Measurements from ENCODE around the gene C2CD4D. TPM values are rescaled to one million over a fixed set of nuclear protein-coding genes. Genes with fewer than 3 reads are reported as not detected.
"Not testable (repeated sequence)": the region's sequence is repeated elsewhere in the genome, so short reads cannot be mapped to it uniquely, and the experiment has no call there.

C2CD4D gene
- not detected for total RNA-seq

GRCh38 chr1:151839457-151840403 lies at the start of gene C2CD4D:
Gene C2CD4D (minus strand): TSS chr1:151839820. CDS start chr1:151838989, 831 bp downstream.
- H3K36me3 ChIP-seq = no peaks in the 10 kb centered on the region
- H3K27me3 ChIP-seq = no peaks in the 10 kb centered on the region
- TF ChIP-seq POLR2AphosphoS5 (IDR thresholded peaks at IDR 0.05; ENCODE audit: insufficient read depth in 1 of 2, low read depth in 1 of 2) (peak in 1 of 2 donors; percentile 65), CTCF (IDR thresholded peaks at IDR 0.05) (no peak), POLR2A (IDR thresholded peaks at IDR 0.05) (no peak)
- H3K9me3 ChIP-seq = no peaks in the 10 kb centered on the region
- H3K27ac ChIP-seq = peak within 1 kb of the TSS; percentile 39
- no peak for DNase-seq (ENCODE audit: extremely low spot score in 2 of 2)
- peaks cover 26% of the 10 kb centered on the region for H3K4me1 ChIP-seq
- intact Hi-C loops (cut with DNase I) = no loop called here
- H3K4me3 ChIP-seq = peak within 1 kb of the TSS; percentile 34 to 51

- H3K27me3 ChIP-seq = no peaks in the 10 kb centered on the region
- H3K27ac ChIP-seq = no peak overlapping the region
- intact Hi-C loops (cut with DNase I) = no loop called here
- H3K4me3 ChIP-seq = no peak overlapping the region
- no peaks in the 10 kb centered on the region for H3K9me3 ChIP-seq
- no peaks in the 10 kb centered on the region for H3K4me1 ChIP-seq
- H3K36me3 ChIP-seq = peaks cover 0 to 6% of the 10 kb centered on the region in 2 donors
- TF ChIP-seq POLR2A (IDR thresholded peaks at IDR 0.05) (no peak), CTCF (IDR thresholded peaks at IDR 0.05) (peak in 1 of 3 experiments; percentile 21), POLR2AphosphoS5 (IDR thresholded peaks at IDR 0.05; ENCODE audit: insufficient read depth in 1 of 2, low read depth in 1 of 2) (no peak)
- DNase-seq (ENCODE audit: extremely low spot score in 2 of 2) = no peak
These were observed 49.5 kb upstream of the C2CD4D start for GRCh38 chr1:151888972-151889570.

GRCh38 chr1:151887028-151887427 lies 47.4 kb upstream of the C2CD4D start:
- intact Hi-C loops (cut with DNase I) = no loop called here
- Histone ChIP-seq H3K27ac (no peak overlapping the region), H3K4me1 (no peaks in the 10 kb centered on the region), H3K36me3 (peaks cover 0 to 6% of the 10 kb centered on the region in 2 donors), H3K9me3 (no peaks in the 10 kb centered on the region), H3K4me3 (no peak overlapping the region), H3K27me3 (no peaks in the 10 kb centered on the region)
- DNase-seq (ENCODE audit: extremely low spot score in 2 of 2) = no peak
- TF ChIP-seq CTCF (IDR thresholded peaks at IDR 0.05) (no peak), POLR2AphosphoS5 (IDR thresholded peaks at IDR 0.05; ENCODE audit: insufficient read depth in 1 of 2, low read depth in 1 of 2) (peak in 1 of 2 donors; percentile 48)

- no peaks in the 10 kb centered on the region for H3K4me1 ChIP-seq
- TF ChIP-seq CTCF (IDR thresholded peaks at IDR 0.05) (no peak), POLR2A (IDR thresholded peaks at IDR 0.05) (no peak), POLR2AphosphoS5 (IDR thresholded peaks at IDR 0.05; ENCODE audit: insufficient read depth in 1 of 2, low read depth in 1 of 2) (peak in 1 of 2 donors; percentile 73)
- intact Hi-C loops (cut with DNase I) = no loop called here
- H3K27ac ChIP-seq = no peak overlapping the region
- DNase-seq (ENCODE audit: extremely low spot score in 2 of 2) = no peak
- H3K4me3 ChIP-seq = no peak overlapping the region
- no peaks in the 10 kb centered on the region for H3K27me3 ChIP-seq
- H3K9me3 ChIP-seq = no peaks in the 10 kb centered on the region
- peaks cover 0 to 6% of the 10 kb centered on the region in 2 donors for H3K36me3 ChIP-seq
These were observed 45.9 kb upstream of the C2CD4D start for GRCh38 chr1:151885479-151885878.

- H3K9me3 ChIP-seq, H3K4me3 ChIP-seq, H3K27ac ChIP-seq: not testable (repeated sequence)
These were observed 45.3 kb upstream of the C2CD4D start for GRCh38 chr1:151884879-151885278.

GRCh38 chr1:151884445-151884844 lies 44.8 kb upstream of the C2CD4D start:
- intact Hi-C loops (cut with DNase I); H3K27me3 ChIP-seq; H3K27ac ChIP-seq; H3K4me1 ChIP-seq; H3K9me3 ChIP-seq; H3K4me3 ChIP-seq; DNase-seq (ENCODE audit: extremely low spot score in 2 of 2); H3K36me3 ChIP-seq: not testable (repeated sequence)

More at GRCh38 chr1:151884879-151885278, 45.3 kb upstream of the C2CD4D start:
- DNase-seq (ENCODE audit: extremely low spot score in 2 of 2); intact Hi-C loops (cut with DNase I); H3K36me3 ChIP-seq; H3K4me1 ChIP-seq; H3K27me3 ChIP-seq: not testable (repeated sequence)

GRCh38 chr1:151883898-151884297 lies 44.3 kb upstream of the C2CD4D start:
- intact Hi-C loops (cut with DNase I); H3K9me3 ChIP-seq; H3K4me1 ChIP-seq; H3K4me3 ChIP-seq; H3K27ac ChIP-seq; H3K36me3 ChIP-seq; DNase-seq (ENCODE audit: extremely low spot score in 2 of 2); H3K27me3 ChIP-seq: not testable (repeated sequence)

GRCh38 chr1:151882918-151883317 lies 43.3 kb upstream of the C2CD4D start:
- H3K27ac ChIP-seq; H3K4me1 ChIP-seq; H3K9me3 ChIP-seq; H3K4me3 ChIP-seq; H3K27me3 ChIP-seq; DNase-seq (ENCODE audit: extremely low spot score in 2 of 2); H3K36me3 ChIP-seq; intact Hi-C loops (cut with DNase I): not testable (repeated sequence)
